ENCODE measurements around the gene WDR88.

DNA sequence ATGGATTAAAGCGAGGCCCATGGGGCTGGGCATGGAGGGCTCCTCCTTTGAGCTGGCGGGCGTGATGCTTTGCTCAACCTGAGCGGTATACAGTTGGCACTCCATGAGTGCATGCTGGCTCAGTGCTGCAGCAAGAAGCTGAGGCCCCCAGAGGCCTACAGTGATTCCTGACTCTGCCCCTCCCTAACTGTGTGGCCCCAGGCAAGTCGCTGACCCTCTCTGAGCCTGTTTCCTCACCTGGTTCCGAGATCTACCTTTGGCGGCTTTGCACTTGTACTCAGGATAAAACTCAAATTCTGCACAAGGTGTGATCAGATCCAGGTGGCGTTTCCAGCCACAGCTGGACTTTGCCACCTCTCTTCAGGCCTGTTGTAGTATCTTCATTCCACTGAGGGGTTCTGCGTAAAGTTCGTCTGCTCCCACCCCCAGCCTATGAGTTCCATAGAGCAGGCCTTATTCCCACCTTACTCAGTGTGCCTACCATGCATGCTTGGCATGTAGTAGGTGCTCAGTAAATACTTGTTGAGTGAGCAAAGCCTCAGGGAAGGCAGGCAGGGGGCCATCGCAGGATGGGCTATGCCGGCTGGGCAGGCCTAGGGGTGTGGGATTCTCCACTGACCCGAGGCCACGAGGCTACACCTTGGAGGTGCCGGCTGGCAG is 70.1 kb downstream of the WDR88 start:
- TF ChIP-seq FOXM1 (IDR thresholded peaks at IDR 0.05; ENCODE audit: borderline replicate concordance) (no peak), ELF4 (IDR thresholded peaks at IDR 0.05) (no peak), FOXA1 (IDR thresholded peaks at IDR 0.05) (no peak), FOXK2 (IDR thresholded peaks at IDR 0.05) (no peak)
- TF ChIP-seq, protein P1, sequence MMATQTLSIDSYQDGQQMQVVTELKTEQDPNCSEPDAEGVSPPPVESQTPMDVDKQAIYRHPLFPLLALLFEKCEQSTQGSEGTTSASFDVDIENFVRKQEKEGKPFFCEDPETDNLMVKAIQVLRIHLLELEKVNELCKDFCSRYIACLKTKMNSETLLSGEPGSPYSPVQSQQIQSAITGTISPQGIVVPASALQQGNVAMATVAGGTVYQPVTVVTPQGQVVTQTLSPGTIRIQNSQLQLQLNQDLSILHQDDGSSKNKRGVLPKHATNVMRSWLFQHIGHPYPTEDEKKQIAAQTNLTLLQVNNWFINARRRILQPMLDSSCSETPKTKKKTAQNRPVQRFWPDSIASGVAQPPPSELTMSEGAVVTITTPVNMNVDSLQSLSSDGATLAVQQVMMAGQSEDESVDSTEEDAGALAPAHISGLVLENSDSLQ (IDR thresholded peaks at IDR 0.05): no peak

All from HEK293T (cell line).